Lower leg skin (tissue), 4 donors: ENCODE results near the gene IFT88. TPM values are rescaled to one million over a fixed set of nuclear protein-coding genes. Genes with fewer than 3 reads are reported as not detected.

ENCODE experiments used
- DNase-seq, 2 donors: peaks; one replicate each; pipeline ENCODE4 v3.0.0-alpha.2; 2019; ENCODE audit warnings: low spot score in 2 of 2
- H3K4me3 ChIP-seq: fragments of 200-600 bp; sonication (generic); 2 replicates; pipeline ENCODE4 v1.5.1; 2017; ENCODE audit warnings: mild to moderate bottlenecking, low read depth; ENCODE audit not compliant: poor library complexity, severe bottlenecking
- POLR2A ChIP-seq, 2 donors: fragments of 450-650 bp; IDR thresholded peaks; one replicate each; pipeline ENCODE4 v1.6.1; 2016 to 2017; ENCODE audit warnings: antibody characterized with exemption in 2 of 2, mild to moderate bottlenecking in 1 of 2, moderate library complexity in 1 of 2
- WGBS, 2 donors: methylation state at CpG; one replicate each; pipeline ENCODE4 v1.1.5; 2018; 5-methylcytosine and 5-hydroxymethylcytosine counted together
- intact Hi-C: fragments of 100-400 bp; cut with DNase I; formaldehyde crosslinking; loops from one replicate; pipeline ENCODE4 v1.15.0; 2023; ENCODE audit warnings: low total_unique reads
- total RNA-seq, 4 donors: library from RNA; depleted of rRNA; stranded (reverse); fragments of >200 nt; gene quantifications; one replicate each; pipeline ENCODE4 v1.1.0, GENCODE V29; 2016
- TF ChIP-seq, protein P1 (sequence below), 3 donors: fragments of 450-650 bp; IDR thresholded peaks; one replicate each; pipeline ENCODE4 v1.5.1; 2016; ENCODE audit warnings: antibody characterized with exemption in 3 of 3, mild to moderate bottlenecking in 3 of 3, moderate library complexity in 2 of 3

Gene IFT88
- total RNA-seq, 4 donors from 2014 or later = 3.5 to 8.0 (median 6.9) TPM

DNA sequence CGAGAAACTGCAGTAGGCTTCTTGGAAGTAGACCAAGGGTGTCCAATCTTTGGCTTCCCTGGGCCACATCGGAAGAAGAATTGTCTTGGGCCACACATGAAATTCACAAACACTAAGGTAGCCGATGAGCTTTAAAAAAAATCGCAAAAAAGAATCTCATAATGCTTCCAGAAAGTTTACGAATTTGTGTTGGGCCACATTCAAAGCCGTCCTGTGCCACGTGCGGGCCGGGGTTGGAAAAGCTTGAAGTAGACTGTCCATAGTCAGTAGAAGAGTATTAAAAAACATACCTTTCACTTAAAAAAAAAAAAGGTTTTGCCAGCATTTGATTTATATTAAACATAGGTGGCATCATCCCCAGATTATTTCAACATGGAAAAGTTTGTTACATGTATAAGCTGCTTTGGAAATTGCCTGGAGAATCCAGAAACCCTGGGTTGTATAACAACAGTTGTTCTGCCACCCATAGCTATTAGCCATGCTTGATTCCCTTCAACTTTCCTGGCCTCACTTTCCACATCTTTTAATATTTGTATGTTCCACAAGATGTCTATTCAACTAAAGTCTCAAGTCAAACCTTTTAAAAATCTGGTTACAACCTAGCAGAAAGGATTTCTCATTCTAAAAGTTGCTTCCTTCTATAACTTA, 1.0 kb downstream of the IFT88 start:
- intact Hi-C loops = no loop called here
- WGBS, 2 donors = 12 to 24% methylated on average over 9 of the region's 9 CpGs
- H3K4me3 ChIP-seq = peak overlapping the region; percentile 50
- TF ChIP-seq, protein P1, sequence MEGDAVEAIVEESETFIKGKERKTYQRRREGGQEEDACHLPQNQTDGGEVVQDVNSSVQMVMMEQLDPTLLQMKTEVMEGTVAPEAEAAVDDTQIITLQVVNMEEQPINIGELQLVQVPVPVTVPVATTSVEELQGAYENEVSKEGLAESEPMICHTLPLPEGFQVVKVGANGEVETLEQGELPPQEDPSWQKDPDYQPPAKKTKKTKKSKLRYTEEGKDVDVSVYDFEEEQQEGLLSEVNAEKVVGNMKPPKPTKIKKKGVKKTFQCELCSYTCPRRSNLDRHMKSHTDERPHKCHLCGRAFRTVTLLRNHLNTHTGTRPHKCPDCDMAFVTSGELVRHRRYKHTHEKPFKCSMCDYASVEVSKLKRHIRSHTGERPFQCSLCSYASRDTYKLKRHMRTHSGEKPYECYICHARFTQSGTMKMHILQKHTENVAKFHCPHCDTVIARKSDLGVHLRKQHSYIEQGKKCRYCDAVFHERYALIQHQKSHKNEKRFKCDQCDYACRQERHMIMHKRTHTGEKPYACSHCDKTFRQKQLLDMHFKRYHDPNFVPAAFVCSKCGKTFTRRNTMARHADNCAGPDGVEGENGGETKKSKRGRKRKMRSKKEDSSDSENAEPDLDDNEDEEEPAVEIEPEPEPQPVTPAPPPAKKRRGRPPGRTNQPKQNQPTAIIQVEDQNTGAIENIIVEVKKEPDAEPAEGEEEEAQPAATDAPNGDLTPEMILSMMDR (IDR thresholded peaks at IDR 0.05) = no peak
- no peak for TF ChIP-seq POLR2A (IDR thresholded peaks at IDR 0.05)
- DNase-seq = no peak

DNA sequence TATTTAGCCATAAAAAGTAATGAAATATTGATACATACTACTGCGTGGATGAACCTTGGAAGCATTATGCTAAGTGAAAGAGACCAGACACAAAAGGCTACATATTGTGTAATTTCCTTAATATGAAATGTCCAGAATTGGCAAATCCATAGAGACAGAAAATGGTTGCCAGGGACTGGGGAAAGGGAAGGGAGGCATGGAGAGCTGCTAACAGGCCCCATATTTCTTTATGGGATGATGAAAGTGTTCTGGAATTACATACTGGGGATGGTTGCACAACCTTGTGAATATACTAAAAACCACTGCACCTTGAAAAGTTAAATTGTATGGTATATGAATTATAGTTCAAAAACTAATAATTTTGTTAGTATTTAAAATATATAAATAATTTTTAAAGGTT, 3.6 kb downstream of the IFT88 start:
- no peak overlapping the region for H3K4me3 ChIP-seq
- TF ChIP-seq, protein P1 (IDR thresholded peaks at IDR 0.05) = no peak
- no peak for TF ChIP-seq POLR2A (IDR thresholded peaks at IDR 0.05)
- no peak for DNase-seq
- intact Hi-C loops = no loop called here
- WGBS, 2 donors = 76 to 94% methylated on average over 1 of the region's 1 CpG

DNA sequence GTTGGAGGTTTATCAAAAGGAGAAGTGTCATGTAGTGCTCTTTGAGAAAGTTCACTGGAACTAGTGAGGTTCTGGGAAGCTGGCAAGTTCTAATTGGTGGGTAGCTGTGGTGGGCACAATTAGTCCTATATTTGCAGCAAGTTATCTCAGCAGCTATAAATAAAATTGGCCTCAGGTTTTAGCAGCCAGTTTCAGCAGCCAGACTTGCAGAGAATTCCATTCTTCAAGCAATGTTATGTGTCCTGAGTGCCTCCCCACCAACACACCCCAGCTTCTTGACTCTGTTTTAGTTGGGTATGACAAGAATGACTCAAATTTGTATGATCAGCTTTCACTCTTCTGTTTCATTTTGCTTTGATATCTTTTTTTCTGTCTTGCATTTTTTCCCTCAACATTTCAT, 4.7 kb downstream of the IFT88 start:
- H3K4me3 ChIP-seq = no peak overlapping the region
- TF ChIP-seq POLR2A (IDR thresholded peaks at IDR 0.05) = no peak
- TF ChIP-seq, protein P1 (IDR thresholded peaks at IDR 0.05) = no peak
- intact Hi-C loops = no loop called here
- DNase-seq = no peak

DNA sequence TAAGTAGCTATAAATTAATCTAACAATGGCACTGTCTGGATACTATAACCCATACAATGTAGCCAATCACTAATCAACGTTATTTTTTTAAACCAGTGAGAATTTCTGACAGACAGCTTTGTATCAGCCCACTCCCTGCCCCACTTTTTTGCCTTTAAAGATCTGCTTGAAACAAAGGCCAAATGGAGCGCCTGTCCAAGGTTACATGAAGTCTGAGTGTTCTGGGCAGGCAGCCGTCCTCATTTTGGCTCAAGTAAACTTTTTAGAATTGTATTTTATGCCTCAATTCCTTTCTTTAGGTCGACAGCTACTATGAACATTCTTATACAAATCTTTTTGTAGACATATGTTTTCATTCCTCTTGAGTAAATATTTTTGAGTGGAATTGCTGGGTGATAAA, 6.2 kb downstream of the IFT88 start:
- TF ChIP-seq, protein P1 (IDR thresholded peaks at IDR 0.05) = no peak
- TF ChIP-seq POLR2A (IDR thresholded peaks at IDR 0.05) = no peak
- DNase-seq = no peak
- intact Hi-C loops = no loop called here
- no peak overlapping the region for H3K4me3 ChIP-seq
- 85 to 91% methylated on average over 4 of the region's 4 CpGs for WGBS, 2 donors

DNA sequence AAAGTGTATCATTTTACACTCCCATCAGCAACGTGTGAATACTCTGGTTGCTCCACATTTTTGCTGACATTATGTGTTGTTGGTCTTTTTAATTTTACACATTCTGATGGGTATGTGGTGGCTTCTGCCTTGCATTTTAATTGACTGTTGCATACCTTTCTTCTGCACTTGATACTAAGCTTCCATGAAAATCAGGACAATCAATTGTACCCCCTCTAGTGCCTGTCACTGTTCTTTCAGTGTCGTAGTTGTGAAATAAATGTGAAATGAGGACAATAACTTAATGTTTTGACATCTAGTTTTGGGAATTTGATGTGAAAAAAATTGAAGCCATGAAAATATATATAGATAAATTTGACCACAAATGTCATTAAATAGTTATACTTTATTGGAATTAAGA, 6.7 kb downstream of the IFT88 start:
- no peak for DNase-seq
- intact Hi-C loops = no loop called here

More for the DNA sequence above, 6.7 kb downstream of the IFT88 start:
- 77 to 83% methylated on average over 2 of the region's 2 CpGs for WGBS, 2 donors
- TF ChIP-seq, protein P1 (IDR thresholded peaks at IDR 0.05) = no peak
- no peak overlapping the region for H3K4me3 ChIP-seq
